Activated CD8-positive, alpha-beta memory T cell treated with anti-CD3 and anti-CD28 coated beads for 4 hours (primary cell): Measurements from ENCODE around the gene GIT2.
"Not testable (repeated sequence)": the region's sequence is repeated elsewhere in the genome, so short reads cannot be mapped to it uniquely, and the experiment has no call there.

Source experiments
- DNase-seq, 2 donors: peaks; one replicate each; pipeline ENCODE4 v3.0.0-alpha.2; 2020; ENCODE audit warnings: low read depth in 2 of 2

GIT2 gene

GRCh38 chr12:109892748-109893147, 103.4 kb downstream of the GIT2 start:
- no peak for DNase-seq

- no peak for DNase-seq
Observed at GRCh38 chr12:109892165-109892715, 103.9 kb downstream of the GIT2 start.

GRCh38 chr12:109891731-109892130, 104.4 kb downstream of the GIT2 start:
- DNase-seq = not testable (repeated sequence)

- DNase-seq = no peak
Observed at GRCh38 chr12:109890620-109891170, 105.5 kb downstream of the GIT2 start.

- no peak for DNase-seq
Observed at GRCh38 chr12:109888179-109889020, 107.8 kb downstream of the GIT2 start.

- no peak for DNase-seq
Observed at GRCh38 chr12:109885616-109886015, 110.6 kb downstream of the GIT2 start.

- DNase-seq = no peak
Observed at GRCh38 chr12:109883461-109883860, 112.7 kb downstream of the GIT2 start.

- DNase-seq = no peak
Observed at GRCh38 chr12:109881752-109882151, 114.4 kb downstream of the GIT2 start.

- DNase-seq = no peak
Observed at GRCh38 chr12:109880938-109881337, 115.2 kb downstream of the GIT2 start.

- DNase-seq = peak; percentile 74 to 76
Observed at GRCh38 chr12:109880043-109880931, 115.9 kb downstream of the GIT2 start, which contains the start of gene GLTP. Gene GLTP, minus strand, starts transcription at chr12:109880541. Its CDS starts 167 bp downstream, at chr12:109880374.
